GM18517 (cell line): ENCODE measurements around the gene IGSF9.

ENCODE experiments used
- ATAC-seq: cut with Tn5 transposase; IDR thresholded peaks from one replicate; pipeline ENCODE4 v1.9.1; 2021; ENCODE audit warnings: mild to moderate bottlenecking, moderate library complexity; ENCODE audit not compliant: unreplicated experiment

The IGSF9 gene, protein sequence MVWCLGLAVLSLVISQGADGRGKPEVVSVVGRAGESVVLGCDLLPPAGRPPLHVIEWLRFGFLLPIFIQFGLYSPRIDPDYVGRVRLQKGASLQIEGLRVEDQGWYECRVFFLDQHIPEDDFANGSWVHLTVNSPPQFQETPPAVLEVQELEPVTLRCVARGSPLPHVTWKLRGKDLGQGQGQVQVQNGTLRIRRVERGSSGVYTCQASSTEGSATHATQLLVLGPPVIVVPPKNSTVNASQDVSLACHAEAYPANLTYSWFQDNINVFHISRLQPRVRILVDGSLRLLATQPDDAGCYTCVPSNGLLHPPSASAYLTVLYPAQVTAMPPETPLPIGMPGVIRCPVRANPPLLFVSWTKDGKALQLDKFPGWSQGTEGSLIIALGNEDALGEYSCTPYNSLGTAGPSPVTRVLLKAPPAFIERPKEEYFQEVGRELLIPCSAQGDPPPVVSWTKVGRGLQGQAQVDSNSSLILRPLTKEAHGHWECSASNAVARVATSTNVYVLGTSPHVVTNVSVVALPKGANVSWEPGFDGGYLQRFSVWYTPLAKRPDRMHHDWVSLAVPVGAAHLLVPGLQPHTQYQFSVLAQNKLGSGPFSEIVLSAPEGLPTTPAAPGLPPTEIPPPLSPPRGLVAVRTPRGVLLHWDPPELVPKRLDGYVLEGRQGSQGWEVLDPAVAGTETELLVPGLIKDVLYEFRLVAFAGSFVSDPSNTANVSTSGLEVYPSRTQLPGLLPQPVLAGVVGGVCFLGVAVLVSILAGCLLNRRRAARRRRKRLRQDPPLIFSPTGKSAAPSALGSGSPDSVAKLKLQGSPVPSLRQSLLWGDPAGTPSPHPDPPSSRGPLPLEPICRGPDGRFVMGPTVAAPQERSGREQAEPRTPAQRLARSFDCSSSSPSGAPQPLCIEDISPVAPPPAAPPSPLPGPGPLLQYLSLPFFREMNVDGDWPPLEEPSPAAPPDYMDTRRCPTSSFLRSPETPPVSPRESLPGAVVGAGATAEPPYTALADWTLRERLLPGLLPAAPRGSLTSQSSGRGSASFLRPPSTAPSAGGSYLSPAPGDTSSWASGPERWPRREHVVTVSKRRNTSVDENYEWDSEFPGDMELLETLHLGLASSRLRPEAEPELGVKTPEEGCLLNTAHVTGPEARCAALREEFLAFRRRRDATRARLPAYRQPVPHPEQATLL

GRCh38 chr1:159945483-159946241, at the start of gene IGSF9:
TSS of gene IGSF9 (minus strand) at chr1:159945613. CDS start at chr1:159943454, 2,159 bp downstream.
- peak; percentile 57 for ATAC-seq

GRCh38 chr1:159994896-159995295, 49.5 kb upstream of the IGSF9 start:
- no peak for ATAC-seq

DNA sequence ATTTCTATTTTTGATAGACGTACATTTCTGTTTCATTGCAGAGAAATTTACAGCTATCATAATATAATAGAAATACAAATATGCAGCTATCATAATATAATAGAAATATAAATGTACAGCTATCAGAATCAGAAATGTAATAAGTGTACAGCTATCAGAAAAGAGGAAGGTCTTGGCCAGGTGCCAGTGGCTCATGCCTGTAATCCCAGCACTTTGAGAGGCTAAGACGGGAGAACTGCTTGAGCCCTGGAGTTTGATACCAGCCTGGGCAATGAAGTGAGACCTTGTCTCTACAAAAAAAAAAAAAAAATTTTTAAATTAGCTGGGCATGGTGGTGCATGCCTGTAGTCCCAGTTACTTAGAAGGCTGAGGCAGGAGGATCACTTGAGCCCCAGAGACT, 48.5 kb upstream of the IGSF9 start:
- ATAC-seq = no peak

DNA sequence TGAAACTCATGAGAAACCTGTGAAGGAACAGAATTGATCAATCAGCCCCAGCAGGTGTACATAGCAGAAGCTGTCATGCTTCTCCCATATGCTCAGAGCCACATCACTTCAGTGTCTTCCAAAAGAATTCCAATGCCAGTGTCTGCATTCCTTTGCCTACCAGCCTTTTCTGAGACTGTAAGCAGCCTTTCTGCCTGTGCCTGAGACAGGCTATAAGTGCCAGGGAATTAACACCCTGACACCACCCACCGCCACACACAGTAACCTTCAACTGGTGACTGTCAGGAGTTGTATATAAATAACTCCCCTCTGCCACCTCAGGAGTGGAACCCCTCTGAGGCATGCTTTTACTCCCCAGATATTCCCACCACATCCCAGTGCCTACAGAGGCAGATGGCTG, 46.7 kb upstream of the IGSF9 start:
- no peak for ATAC-seq

- no peak for ATAC-seq
These were observed 46.1 kb upstream of the IGSF9 start for GRCh38 chr1:159991513-159991912.

DNA sequence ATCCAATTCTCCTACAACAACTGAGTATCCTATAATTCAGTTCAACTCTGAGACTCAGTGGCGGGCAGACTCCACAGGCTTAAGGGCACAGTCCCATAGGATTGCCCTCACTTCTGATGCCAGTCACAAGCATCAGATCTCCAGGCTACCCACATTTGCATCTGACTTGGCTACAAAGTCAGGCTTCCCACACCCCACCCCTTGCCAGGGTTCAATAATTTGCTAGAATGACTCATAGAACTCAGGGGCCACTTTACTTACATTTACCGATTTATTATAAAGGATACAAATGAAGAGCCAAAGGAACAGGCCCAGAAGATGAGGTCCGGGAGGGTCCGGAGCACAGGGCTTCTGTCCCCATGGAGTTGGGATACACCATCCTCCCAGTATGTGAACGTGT, 44.6 kb upstream of the IGSF9 start:
- no peak for ATAC-seq

GRCh38 chr1:159989581-159989980, 44.2 kb upstream of the IGSF9 start:
- no peak for ATAC-seq

DNA sequence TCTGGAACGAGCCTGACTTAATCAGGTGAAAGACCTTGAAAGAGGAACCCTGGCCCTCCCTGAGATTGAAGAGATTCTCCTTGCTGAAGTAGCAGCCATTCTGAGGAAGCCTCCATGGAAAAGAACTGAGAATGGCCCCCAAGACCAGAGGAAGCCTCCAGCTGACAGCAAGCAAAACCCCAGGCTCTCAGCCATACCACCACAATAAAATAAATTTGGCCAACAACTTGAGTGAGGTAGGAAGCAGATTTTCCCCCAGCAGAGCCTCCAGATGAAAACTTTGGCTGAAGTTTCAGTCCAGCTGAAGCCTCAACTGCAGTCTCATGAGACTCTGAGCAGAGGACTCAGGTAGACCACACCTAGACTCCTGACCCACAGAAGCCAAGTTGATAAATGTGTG, 42.6 kb upstream of the IGSF9 start:
- no peak for ATAC-seq

DNA sequence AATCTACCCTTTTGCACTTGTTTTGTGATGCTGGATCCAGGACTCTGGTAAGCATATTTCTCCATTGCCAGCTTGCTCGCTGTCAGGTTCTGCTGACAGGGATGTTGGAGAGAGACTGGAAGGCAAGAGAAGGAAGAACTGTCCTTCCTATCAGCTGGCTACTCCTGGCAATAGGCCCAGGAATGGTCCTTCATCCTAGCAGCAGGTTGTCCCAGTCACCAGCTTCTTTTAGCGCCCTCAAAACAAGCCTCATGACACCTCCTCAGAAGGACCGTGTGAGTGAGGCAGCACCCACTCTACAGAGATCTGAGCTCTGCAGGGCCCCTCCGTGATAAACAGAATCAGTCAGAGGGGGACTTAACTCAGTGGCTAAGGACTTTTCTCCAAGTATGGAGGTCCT, 41.8 kb upstream of the IGSF9 start:
- ATAC-seq = no peak

DNA sequence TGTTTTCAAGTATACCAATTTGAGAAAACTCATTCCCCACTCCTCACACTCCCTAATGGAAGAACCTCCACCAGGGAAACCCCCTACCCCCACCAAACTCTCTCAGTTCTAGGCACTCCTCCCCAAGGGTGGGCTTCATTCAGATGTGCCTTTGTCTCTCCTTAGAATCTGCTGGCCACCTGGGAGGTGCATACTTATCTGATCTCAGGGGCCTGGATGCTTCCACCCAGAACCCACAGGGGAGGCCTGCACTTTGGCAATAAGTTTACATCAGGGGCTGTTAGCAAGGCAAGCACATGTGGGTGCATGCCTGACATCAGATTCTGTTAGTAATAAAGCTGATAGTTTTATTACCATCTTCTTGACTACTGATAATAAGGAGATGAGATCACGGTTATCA, 41.1 kb upstream of the IGSF9 start:
- ATAC-seq = no peak

- ATAC-seq = no peak
These were observed 40.7 kb upstream of the IGSF9 start for GRCh38 chr1:159986093-159986492.

- ATAC-seq = no peak
These were observed 40.1 kb upstream of the IGSF9 start for GRCh38 chr1:159985473-159985872.

DNA sequence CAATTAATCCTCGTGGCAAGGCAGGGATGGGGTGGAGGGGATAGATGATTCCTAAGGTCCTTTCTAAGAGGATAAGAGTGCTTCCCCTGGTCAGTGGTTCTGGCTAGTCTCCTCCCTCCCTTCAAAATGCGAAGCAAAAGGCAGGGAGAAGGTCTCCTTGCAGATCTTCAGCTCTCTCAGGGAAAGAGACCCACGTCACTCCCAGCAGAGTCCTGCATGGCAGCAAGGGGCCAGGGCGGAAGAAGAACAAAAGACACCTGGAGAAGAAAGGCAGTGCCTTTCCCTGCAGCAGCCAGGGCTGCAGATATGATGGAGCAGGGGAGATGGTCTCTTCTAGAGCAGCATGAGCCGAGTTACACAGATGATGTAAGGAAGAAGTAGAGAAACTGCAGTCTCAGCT, 38.3 kb upstream of the IGSF9 start:
- ATAC-seq = no peak

DNA sequence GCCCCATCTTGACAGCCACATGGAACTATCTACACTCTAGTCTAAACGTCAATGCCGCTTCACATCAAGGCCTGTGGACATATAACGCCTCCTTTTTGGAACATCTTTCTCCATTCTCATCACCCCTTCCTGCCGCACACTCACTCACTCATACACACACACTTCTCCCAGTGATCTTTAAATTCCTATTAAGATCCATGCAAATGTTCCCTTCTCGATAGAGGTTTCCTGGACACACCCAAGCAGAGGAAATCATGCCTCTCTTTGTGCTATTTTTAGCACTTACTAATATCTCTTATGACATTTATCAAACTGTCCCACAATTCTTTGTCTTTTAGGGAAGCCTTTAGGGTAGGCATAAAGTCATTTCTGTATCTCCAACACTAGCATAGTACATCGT, 36.9 kb upstream of the IGSF9 start:
- ATAC-seq = no peak

DNA sequence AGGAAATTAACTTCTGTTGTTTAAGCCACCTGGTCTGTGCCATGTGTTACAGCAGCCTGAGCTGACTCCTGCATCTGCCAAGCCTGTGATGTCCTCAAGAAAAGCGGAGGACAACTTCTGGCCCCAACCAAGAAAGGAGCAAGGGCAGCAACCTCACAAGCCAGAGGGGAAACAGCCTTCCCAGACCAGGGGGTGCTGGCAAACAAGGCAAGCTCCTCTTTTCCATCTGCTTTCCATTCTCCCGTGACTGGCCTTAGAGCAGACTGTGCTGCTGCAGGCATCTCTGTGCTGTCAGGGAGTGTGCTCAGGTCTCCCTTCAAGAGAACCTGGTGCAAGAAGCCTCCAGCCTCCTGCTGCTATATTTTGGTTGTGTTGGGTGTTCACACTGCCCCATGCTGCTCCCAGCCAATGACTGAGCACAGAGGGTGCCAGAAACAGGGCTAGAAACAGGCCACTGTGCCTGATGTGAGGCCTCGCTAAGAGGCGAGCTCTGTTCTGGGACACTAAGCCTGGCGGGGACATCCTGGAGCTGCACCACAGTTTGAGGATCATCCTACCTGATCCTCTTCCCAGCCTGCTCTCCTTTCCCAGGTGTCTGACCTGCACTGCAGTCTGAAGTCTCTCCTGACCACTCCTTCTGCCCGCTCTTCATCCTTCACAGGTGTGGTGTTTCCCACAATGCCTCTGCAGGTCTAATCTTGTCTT, 36.1 kb upstream of the IGSF9 start:
- ATAC-seq = no peak

DNA sequence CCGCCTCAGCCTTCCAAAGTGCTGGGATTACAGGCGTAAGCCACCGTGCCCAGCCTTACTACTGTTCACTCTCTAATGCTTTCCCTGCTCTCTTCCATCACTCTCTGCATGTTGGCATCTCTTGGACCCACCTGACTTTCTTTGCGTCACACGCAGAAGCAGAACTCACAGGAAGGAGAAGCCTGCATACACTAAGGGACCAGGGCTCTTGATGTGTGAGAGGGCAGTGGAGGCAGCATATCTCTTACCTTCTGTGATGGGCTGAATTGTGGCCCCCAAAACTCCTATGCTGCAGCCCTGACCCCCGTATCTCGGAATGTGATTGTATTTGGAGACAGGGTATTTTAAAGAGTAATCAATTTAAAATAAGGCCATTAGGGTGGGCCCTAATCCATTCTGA, 35.4 kb upstream of the IGSF9 start:
- no peak for ATAC-seq

GRCh38 chr1:159980076-159980475, 34.7 kb upstream of the IGSF9 start:
- no peak for ATAC-seq

GRCh38 chr1:159979257-159979656, 33.8 kb upstream of the IGSF9 start:
- no peak for ATAC-seq

DNA sequence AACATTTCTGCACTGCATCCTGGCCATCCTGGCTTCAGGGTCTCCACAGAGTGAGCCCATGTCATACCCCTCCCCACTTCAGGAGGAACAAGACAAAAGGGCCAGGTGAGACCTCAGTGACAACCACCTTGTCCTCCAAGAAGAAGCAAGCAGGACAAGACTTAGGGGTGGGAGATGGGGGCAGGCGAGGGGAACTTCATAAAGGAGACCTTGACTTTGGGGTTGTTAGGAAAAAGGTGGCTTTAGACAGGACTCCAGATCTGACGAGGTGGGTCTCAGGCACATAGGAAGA, 32.6 kb upstream of the IGSF9 start:
- no peak for ATAC-seq

- no peak for ATAC-seq
These were observed 32.1 kb upstream of the IGSF9 start for GRCh38 chr1:159977364-159978106.
